PC-3 (cell line): ENCODE measurements around the gene RGS17. TPM values are rescaled to one million over a fixed set of nuclear protein-coding genes. Genes with fewer than 3 reads are reported as not detected.

ENCODE experiments used
- ATAC-seq: fragments of 200-7000 bp; cut with Tn5 transposase; 2 replicates; pipeline ENCODE4 v1.9.1; 2020; ENCODE audit warnings: mild to moderate bottlenecking, moderate library complexity
- BruUV-seq: library from RNA; stranded (reverse); fragments of 400-500 nt; replicated peaks from 2 replicates; lab custom pipeline; 2021; lab: Mats Ljungman, UMichigan
- CTCF ChIA-PET: fragments of 300-600 bp; sonication (Branson Sonifier 250); formaldehyde crosslinking; loops from one replicate; lab custom pipeline; 2022; ENCODE audit warnings: antibody characterized with exemption; lab: Charles Lee
- POLR2A ChIA-PET: fragments of 300-600 bp; sonication (Branson Sonifier 250); formaldehyde crosslinking; loops from one replicate; lab custom pipeline; 2022; ENCODE audit warnings: antibody characterized with exemption; ENCODE audit not compliant: unreplicated experiment; lab: Charles Lee
- DNase-seq: peaks from one replicate; pipeline ENCODE4 v3.0.0-alpha.2; 2015
- H2AFZ ChIP-seq: fragments of 300-600 bp; sonication (generic); 2 replicates; pipeline ENCODE4 v1.6.0; 2016; ENCODE audit warnings: antibody characterized with exemption, low read length
- H3F3A ChIP-seq: fragments of 300-600 bp; sonication (generic); one replicate; pipeline ENCODE4 v1.6.0; 2017; ENCODE audit warnings: antibody characterized with exemption, low read length, control low read depth, mild to moderate bottlenecking; ENCODE audit not compliant: unreplicated experiment
- H3K27ac ChIP-seq: fragments of 300-600 bp; sonication (generic); 2 replicates; pipeline ENCODE4 v1.5.1; 2016; ENCODE audit warnings: mild to moderate bottlenecking, low read length
- H3K27me3 ChIP-seq: fragments of 300-600 bp; sonication (generic); 2 replicates; pipeline ENCODE4 v1.6.1; 2016; ENCODE audit warnings: low read length, mixed read lengths
- H3K36me3 ChIP-seq: fragments of 300-600 bp; sonication (generic); 2 replicates; pipeline ENCODE4 v1.6.1; 2016; ENCODE audit warnings: low read depth, mixed run types, low read length, mixed read lengths
- H3K4me1 ChIP-seq: fragments of 300-600 bp; sonication (generic); 2 replicates; pipeline ENCODE4 v1.5.1; 2016; ENCODE audit warnings: low read length; ENCODE audit not compliant: insufficient read depth
- H3K4me2 ChIP-seq: fragments of 300-600 bp; sonication (generic); 2 replicates; pipeline ENCODE4 v1.6.0; 2016; ENCODE audit warnings: low read length
- H3K4me3 ChIP-seq: fragments of 300-600 bp; sonication (generic); 2 replicates; pipeline ENCODE4 v1.5.1; 2016; ENCODE audit warnings: mild to moderate bottlenecking, low read length, mixed read lengths
- H3K79me2 ChIP-seq: fragments of 300-600 bp; sonication (generic); 2 replicates; pipeline ENCODE4 v1.6.1; 2017; ENCODE audit warnings: low read length, mixed read lengths
- H3K9ac ChIP-seq: fragments of 300-600 bp; sonication (generic); 2 replicates; pipeline ENCODE4 v1.6.0; 2016; ENCODE audit warnings: mild to moderate bottlenecking, low read length
- H3K9me2 ChIP-seq: fragments of 300-600 bp; sonication (generic); replicated peaks from 2 replicates; pipeline ENCODE4 v1.6.1; 2016; ENCODE audit warnings: mixed run types, low read length, mixed read lengths
- H3K9me3 ChIP-seq: fragments of 300-600 bp; sonication (generic); 2 replicates; pipeline ENCODE4 v1.6.1; 2016; ENCODE audit warnings: low read length, mixed read lengths
- H4K20me1 ChIP-seq: fragments of 300-600 bp; sonication (generic); 2 replicates; pipeline ENCODE4 v1.6.1; 2016; ENCODE audit warnings: low read length, mixed read lengths
- CTCF ChIP-seq: fragments of 300-600 bp; sonication (generic); conservative IDR thresholded peaks from 2 replicates; pipeline ENCODE4 v1.5.1; 2017; ENCODE audit warnings: antibody characterized with exemption, low read depth, mild to moderate bottlenecking, low read length
- EZH2 ChIP-seq: fragments of 300-600 bp; sonication (generic); IDR thresholded peaks from one replicate; pipeline ENCODE4 v1.6.1; 2017; ENCODE audit warnings: antibody characterized with exemption, mild to moderate bottlenecking, low read length; ENCODE audit not compliant: unreplicated experiment
- EZH2phosphoT487 ChIP-seq: fragments of 300-600 bp; sonication (generic); IDR thresholded peaks from 2 replicates; pipeline ENCODE4 v1.6.1; 2018; ENCODE audit warnings: mild to moderate bottlenecking, antibody characterized with exemption, low read length, borderline replicate concordance
- intact Hi-C: fragments of 100-400 bp; cut with micrococcal nuclease; formaldehyde crosslinking; loops from 2 replicates; pipeline ENCODE4 v1.9.0; 2023
- total RNA-seq: library from RNA; depleted of rRNA; stranded (reverse); fragments of >200 nt; gene quantifications from 2 replicates; pipeline ENCODE4 v1.2.3, GENCODE V29; 2014

RGS17 gene
- total RNA-seq, 1 experiment from 2014 or later, result 1.4 TPM

GRCh38 chr6:152981219-152981618 lies 149.9 kb downstream of the RGS17 start:
- TF ChIP-seq CTCF (no peak), EZH2phosphoT487 (no peak), EZH2 (no peak)
- CTCF ChIA-PET, result no interaction called here
- peaks cover 21% of the 10 kb centered on the region for H3K36me3 ChIP-seq
- H3F3A ChIP-seq, result no peaks in the 10 kb centered on the region
- no peaks in the 10 kb centered on the region for H3K27me3 ChIP-seq
- no peaks in the 10 kb centered on the region for H3K9me2 ChIP-seq
- peak overlapping the region; percentile 83 for H3K4me3 ChIP-seq
- H3K4me1 ChIP-seq, result peaks cover 25% of the 10 kb centered on the region
- H3K9me3 ChIP-seq, result no peaks in the 10 kb centered on the region
- peaks cover 38% of the 10 kb centered on the region for H4K20me1 ChIP-seq
- H3K79me2 ChIP-seq, result peaks cover 91% of the 10 kb centered on the region
- H3K4me2 ChIP-seq, result peak overlapping the region; percentile 83
- DNase-seq (no peak), ATAC-seq (no peak)
- BruUV-seq, result TSS peak; percentile 19
- intact Hi-C loops, result no loop called here
- H3K27ac ChIP-seq, result no peak overlapping the region
- H2AFZ ChIP-seq, result no peak overlapping the region
- POLR2A ChIA-PET, result no interaction called here
- peak overlapping the region; percentile 100 for H3K9ac ChIP-seq

- Histone ChIP-seq H3K27ac (no peak overlapping the region), H3K4me1 (peaks cover 25% of the 10 kb centered on the region)
- POLR2A ChIA-PET, result no interaction called here
Observed at GRCh38 chr6:152980656-152981055, 150.4 kb downstream of the RGS17 start.

More at GRCh38 chr6:152980656-152981055, 150.4 kb downstream of the RGS17 start:
- H3K9me2 ChIP-seq, result no peaks in the 10 kb centered on the region
- H3K9me3 ChIP-seq, result no peaks in the 10 kb centered on the region
- no peaks in the 10 kb centered on the region for H3F3A ChIP-seq
- no peak overlapping the region for H2AFZ ChIP-seq
- no peaks in the 10 kb centered on the region for H3K27me3 ChIP-seq
- peaks cover 39% of the 10 kb centered on the region for H4K20me1 ChIP-seq
- no peak for TF ChIP-seq EZH2phosphoT487
- TF ChIP-seq CTCF, result no peak
- TF ChIP-seq EZH2, result no peak
- H3K4me3 ChIP-seq, result peak overlapping the region; percentile 83
- ATAC-seq, result no peak
- peak overlapping the region; percentile 100 for H3K9ac ChIP-seq
- intact Hi-C loops, result no loop called here
- no TSS peak for BruUV-seq
- no peak for DNase-seq
- CTCF ChIA-PET, result no interaction called here
- peaks cover 22% of the 10 kb centered on the region for H3K36me3 ChIP-seq
- peak overlapping the region; percentile 83 for H3K4me2 ChIP-seq
- peaks cover 91% of the 10 kb centered on the region for H3K79me2 ChIP-seq
